Psoas muscle (tissue), 8 donors: Measurements from ENCODE around the gene DSE. TPM values are rescaled to one million over a fixed set of nuclear protein-coding genes. Genes with fewer than 3 reads are reported as not detected.

Experiments
- ATAC-seq, 4 donors: fragments of 200-7000 bp; cut with Tn5 transposase; one replicate each; pipeline ENCODE4 v1.9.1; 2020; ENCODE audit warnings: moderate library complexity in 3 of 4, mild to moderate bottlenecking in 2 of 4
- DNase-seq, 2 donors: peaks; one replicate each; pipeline ENCODE4 v3.0.0-alpha.2; 2020
- H3K27ac ChIP-seq: fragments of 200-600 bp; one replicate; pipeline ENCODE4 v1.8.0; 2022
- H3K27me3 ChIP-seq, 3 donors: fragments of 200-600 bp in 1 of 3; one replicate each; pipeline versions ENCODE4 v1.6.1 to v1.8.0; 2013 to 2022; ENCODE audit warnings: low read length in 2 of 3, mild to moderate bottlenecking in 2 of 3, moderate library complexity in 1 of 3; ENCODE audit not compliant: insufficient read depth in 3 of 3
- H3K36me3 ChIP-seq, 2 donors: fragments of 200-600 bp in 1 of 2; one replicate each; pipeline versions ENCODE4 v1.6.1 to v1.8.0; 2013 to 2022; ENCODE audit warnings: low read depth in 1 of 2, mild to moderate bottlenecking in 1 of 2, moderate library complexity in 1 of 2; ENCODE audit not compliant: insufficient read depth in 1 of 2
- H3K4me1 ChIP-seq: fragments of 200-600 bp; one replicate; pipeline ENCODE4 v1.8.0; 2022
- H3K4me3 ChIP-seq: fragments of 200-600 bp; one replicate; pipeline ENCODE4 v1.8.0; 2022; ENCODE audit warnings: mild to moderate bottlenecking
- H3K9me3 ChIP-seq: fragments of 200-600 bp; one replicate; pipeline ENCODE4 v1.8.0; 2022
- WGBS, 3 donors: extraction: QIAGEN DNeasy Blood & Tissue Kit; methylation state at CpG; one replicate each; pipeline versions ENCODE4 v1.1.6 to v1.1.7; 2013; 5-methylcytosine and 5-hydroxymethylcytosine counted together
- intact Hi-C, 2 donors: fragments of 100-400 bp; cut with DNase I; formaldehyde crosslinking; loops; one replicate each; pipeline versions ENCODE4 v1.11.0 to v1.14.2; 2022
- polyA plus RNA-seq, 3 donors: library from polyadenylated mRNA; stranded (reverse); fragments of 200-250 nt; gene quantifications; one replicate each; pipeline ENCODE4 v1.2.3, GENCODE V29; 2013
- total RNA-seq, 4 donors: library from RNA; stranded (reverse); fragmentation: NEBNext Ultra II Directional in 2 of 4; extraction: Animal tissue kit (Norgen Biotek cat#: 25700) in 2 of 4; gene quantifications; one replicate each; pipeline versions ENCODE4 v1.2.1 to v1.2.4, GENCODE V29; 2021 to 2023
- TF ChIP-seq, protein P1 (sequence below): fragments of 200-600 bp; IDR thresholded peaks from one replicate; pipeline ENCODE4 v1.8.0; 2022; ENCODE audit warnings: antibody characterized with exemption
- donor health status: healthy with polysubstance abuse.
- donor health status: DM: no; HTN: no; CAD: no; lungs with moderate emphysema.
- donor health status: Bipolar disorder and iron deficiency.
- donor health status: healthy.
- donor health status: DM: yes; HTN: yes; CAD: no.
- donor health status: DM: no; HTN: no; CAD: no.
- donor health status: DM: no; HTN: no; CAD: no.
- donor health status: DM: yes; HTN: yes; CAD: no.

DSE gene
- total and polyA plus RNA-seq, 7 donors: 2.3 to 26.7 (median 9.6) TPM

DNA sequence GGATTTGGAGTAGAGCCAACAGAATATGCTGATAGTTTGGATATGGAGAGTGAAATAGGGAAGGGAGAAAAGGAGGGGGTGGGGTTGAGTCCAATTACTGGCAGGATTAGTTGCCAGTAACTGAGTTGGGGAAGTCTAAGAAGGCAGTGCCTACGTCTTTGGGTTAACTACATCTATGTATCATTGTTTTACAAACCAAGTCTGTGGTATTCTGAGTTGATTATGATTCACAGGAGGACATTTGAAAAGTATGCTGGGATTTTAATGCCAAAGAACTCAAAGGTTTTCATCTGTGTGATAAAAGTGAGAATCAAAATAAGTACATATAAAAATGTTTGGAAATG lies 14.7 kb downstream of the DSE start:
- WGBS, 3 donors: 69 to 87% (median 71%) methylated on average over 1 of the region's 1 CpG
- DNase-seq (no peak), ATAC-seq (no peak)
- intact Hi-C loops: no loop called here
- no peaks in the 10 kb centered on the region for H3K27me3 ChIP-seq
- H3K4me3 ChIP-seq: no peak overlapping the region
- no peaks in the 10 kb centered on the region for H3K9me3 ChIP-seq
- no peak overlapping the region for H3K27ac ChIP-seq
- peaks cover 58% of the 10 kb centered on the region for H3K4me1 ChIP-seq
- no peaks in the 10 kb centered on the region for H3K36me3 ChIP-seq
- TF ChIP-seq, protein P1, sequence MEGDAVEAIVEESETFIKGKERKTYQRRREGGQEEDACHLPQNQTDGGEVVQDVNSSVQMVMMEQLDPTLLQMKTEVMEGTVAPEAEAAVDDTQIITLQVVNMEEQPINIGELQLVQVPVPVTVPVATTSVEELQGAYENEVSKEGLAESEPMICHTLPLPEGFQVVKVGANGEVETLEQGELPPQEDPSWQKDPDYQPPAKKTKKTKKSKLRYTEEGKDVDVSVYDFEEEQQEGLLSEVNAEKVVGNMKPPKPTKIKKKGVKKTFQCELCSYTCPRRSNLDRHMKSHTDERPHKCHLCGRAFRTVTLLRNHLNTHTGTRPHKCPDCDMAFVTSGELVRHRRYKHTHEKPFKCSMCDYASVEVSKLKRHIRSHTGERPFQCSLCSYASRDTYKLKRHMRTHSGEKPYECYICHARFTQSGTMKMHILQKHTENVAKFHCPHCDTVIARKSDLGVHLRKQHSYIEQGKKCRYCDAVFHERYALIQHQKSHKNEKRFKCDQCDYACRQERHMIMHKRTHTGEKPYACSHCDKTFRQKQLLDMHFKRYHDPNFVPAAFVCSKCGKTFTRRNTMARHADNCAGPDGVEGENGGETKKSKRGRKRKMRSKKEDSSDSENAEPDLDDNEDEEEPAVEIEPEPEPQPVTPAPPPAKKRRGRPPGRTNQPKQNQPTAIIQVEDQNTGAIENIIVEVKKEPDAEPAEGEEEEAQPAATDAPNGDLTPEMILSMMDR: no peak

DNA sequence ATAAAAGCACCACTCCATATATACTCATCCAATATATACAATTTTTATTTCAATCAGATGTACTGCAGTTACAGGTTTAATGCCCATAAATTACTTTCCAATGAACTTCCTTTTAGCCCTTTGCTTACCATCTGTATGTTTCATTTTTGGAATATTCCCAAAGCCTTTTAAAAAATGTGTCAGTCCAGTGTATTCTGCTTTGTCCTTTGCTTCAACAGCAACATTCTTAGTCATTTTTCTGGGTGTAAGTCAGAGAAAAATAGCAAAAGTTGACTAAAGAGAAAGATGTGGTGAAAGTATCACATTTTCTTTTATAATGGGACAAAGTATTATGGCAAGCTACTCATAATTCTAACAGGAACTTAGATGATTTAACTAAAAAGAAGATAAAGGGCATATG lies 15.2 kb downstream of the DSE start:
- peak overlapping the region; percentile 67 for H3K27ac ChIP-seq

DNA sequence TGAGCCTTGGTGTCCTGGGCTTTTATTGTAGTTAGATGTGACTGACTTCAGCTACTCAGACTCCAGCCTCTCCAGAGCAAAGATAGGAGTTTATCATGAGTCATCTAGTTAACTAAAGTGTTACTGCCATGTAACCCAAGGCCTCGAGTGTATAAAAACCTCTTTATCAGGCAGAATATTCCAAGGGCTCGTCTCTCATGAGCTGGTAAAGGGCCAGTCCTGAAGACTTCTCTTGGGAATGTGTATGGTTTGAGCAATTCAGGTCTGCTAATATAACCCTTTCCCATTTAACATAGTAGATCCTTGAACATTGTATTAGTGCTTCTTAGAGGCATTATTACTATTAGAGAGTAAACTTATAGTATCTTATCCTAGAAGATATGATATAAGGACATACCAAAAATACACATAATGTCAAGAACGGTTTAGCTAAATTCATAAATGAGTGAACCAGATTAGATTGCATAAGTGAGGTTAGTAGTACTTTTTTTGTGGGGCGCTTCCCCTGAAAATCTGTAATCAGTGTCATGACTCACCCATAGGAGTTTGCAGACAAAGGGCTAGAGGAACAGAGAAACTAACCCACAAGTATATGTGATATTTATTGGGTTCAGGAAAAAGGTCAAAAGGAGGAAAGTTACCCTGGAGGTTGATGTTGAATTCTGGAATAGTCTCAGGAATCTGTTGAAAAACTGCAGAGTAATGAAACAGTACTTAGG lies 16.0 kb downstream of the DSE start:
- TF ChIP-seq, protein P1: no peak
- Histone ChIP-seq H3K27ac (peak overlapping the region; percentile 67), H3K4me3 (no peak overlapping the region), H3K4me1 (peaks cover 64% of the 10 kb centered on the region), H3K36me3 (no peaks in the 10 kb centered on the region), H3K27me3 (no peaks in the 10 kb centered on the region), H3K9me3 (no peaks in the 10 kb centered on the region)
- ATAC-seq (peak; percentile 50 to 70 (median 58)), DNase-seq (no peak)
- 64 to 81% (median 77%) methylated on average over 4 of the region's 4 CpGs for WGBS, 3 donors
- intact Hi-C loops: no loop called here

More for the DNA sequence above, 15.2 kb downstream of the DSE start:
- DNase-seq: no peak
- no peaks in the 10 kb centered on the region for H3K9me3 ChIP-seq
- H3K4me1 ChIP-seq: peaks cover 63% of the 10 kb centered on the region
- no peaks in the 10 kb centered on the region for H3K27me3 ChIP-seq
- TF ChIP-seq, protein P1: no peak
- ATAC-seq: no peak
- H3K4me3 ChIP-seq: no peak overlapping the region
- intact Hi-C loops: no loop called here
- H3K36me3 ChIP-seq: no peaks in the 10 kb centered on the region

DNA sequence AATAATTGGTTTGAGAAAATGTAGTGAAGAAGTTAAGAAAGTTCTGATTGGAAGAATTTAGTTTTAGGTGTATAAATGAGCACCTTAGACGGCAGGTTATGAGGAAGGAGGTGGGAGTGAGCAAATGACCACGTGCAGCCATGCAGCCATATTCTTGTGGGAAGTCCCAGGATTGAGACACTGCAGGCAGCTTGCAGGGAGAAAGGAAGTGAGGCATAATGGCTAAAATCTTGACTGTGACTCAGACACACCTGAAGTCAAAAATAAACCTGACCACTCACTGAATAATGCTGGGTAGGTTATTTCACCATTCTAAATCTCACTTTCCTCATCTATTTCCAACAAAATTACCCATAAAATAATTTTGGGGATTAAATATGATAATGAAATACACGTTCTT lies 16.6 kb downstream of the DSE start:
- H3K9me3 ChIP-seq: no peaks in the 10 kb centered on the region
- peak; percentile 79 to 89 (median 84) for ATAC-seq
- no peak overlapping the region for H3K4me3 ChIP-seq
- TF ChIP-seq, protein P1: no peak
- H3K4me1 ChIP-seq: peaks cover 60% of the 10 kb centered on the region
- H3K27ac ChIP-seq: peak overlapping the region; percentile 67
- DNase-seq: no peak
- no peaks in the 10 kb centered on the region for H3K36me3 ChIP-seq
- intact Hi-C loops: no loop called here
- 72 to 84% (median 73%) methylated on average over 3 of the region's 3 CpGs for WGBS, 3 donors
- H3K27me3 ChIP-seq: no peaks in the 10 kb centered on the region

DNA sequence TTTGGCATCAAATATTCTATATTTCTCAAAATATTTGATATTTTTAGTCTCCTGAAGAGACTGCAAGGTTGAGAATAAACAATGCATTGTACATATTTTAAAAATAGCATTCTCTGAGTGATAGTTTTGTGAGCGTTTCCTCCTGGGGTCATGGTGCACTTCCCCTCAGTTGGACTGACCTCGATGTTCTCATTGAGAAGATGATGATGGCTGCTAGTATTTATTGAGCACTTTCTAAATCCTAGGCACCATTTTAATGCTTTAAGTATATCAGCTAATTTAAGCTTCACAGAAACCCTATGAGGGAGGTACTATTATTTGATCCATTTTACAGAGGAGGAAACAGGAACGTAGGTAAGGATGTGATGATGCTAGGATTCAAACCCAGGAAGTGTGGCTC lies 18.2 kb downstream of the DSE start:
- intact Hi-C loops: no loop called here
- Histone ChIP-seq H3K36me3 (no peaks in the 10 kb centered on the region), H3K4me1 (peaks cover 59% of the 10 kb centered on the region), H3K27me3 (no peaks in the 10 kb centered on the region), H3K27ac (no peak overlapping the region), H3K9me3 (no peaks in the 10 kb centered on the region), H3K4me3 (no peak overlapping the region)
- DNase-seq: no peak
- ATAC-seq: no peak
- TF ChIP-seq, protein P1: no peak
- 64 to 71% (median 70%) methylated on average over 3 of the region's 3 CpGs for WGBS, 3 donors
